TTC549 (cell line): ENCODE results near the gene PRKAR1B.

ENCODE experiments used
- FAIRE-seq: peaks from 2 replicates; lab custom pipeline; 2012; peaks lifted over from hg19 to GRCh38; lab: Jason Lieb, UNC

PRKAR1B gene

GRCh38 chr7:602341-603141, 124.5 kb downstream of the PRKAR1B start:
- no peak for FAIRE-seq

- FAIRE-seq, result no peak
Observed at GRCh38 chr7:601595-602340, 125.3 kb downstream of the PRKAR1B start.

- FAIRE-seq, result no peak
Observed at GRCh38 chr7:601036-601594, 126.0 kb downstream of the PRKAR1B start.

GRCh38 chr7:600149-601035, 126.7 kb downstream of the PRKAR1B start:
- FAIRE-seq, result no peak

GRCh38 chr7:598899-599298, 128.2 kb downstream of the PRKAR1B start:
- FAIRE-seq, result no peak

- no peak for FAIRE-seq
Observed at GRCh38 chr7:597348-598178, 129.5 kb downstream of the PRKAR1B start.

- no peak for FAIRE-seq
Observed at GRCh38 chr7:596819-597182, 130.3 kb downstream of the PRKAR1B start.

- no peak for FAIRE-seq
Observed at GRCh38 chr7:596071-596818, 130.8 kb downstream of the PRKAR1B start.

- FAIRE-seq, result no peak
Observed at GRCh38 chr7:595621-596010, 131.5 kb downstream of the PRKAR1B start.

- FAIRE-seq, result no peak
Observed at GRCh38 chr7:594920-595620, 132.0 kb downstream of the PRKAR1B start.

- no peak for FAIRE-seq
Observed at GRCh38 chr7:594212-594913, 132.7 kb downstream of the PRKAR1B start.

GRCh38 chr7:593324-594115, 133.6 kb downstream of the PRKAR1B start:
- no peak for FAIRE-seq

- FAIRE-seq, result no peak
Observed at GRCh38 chr7:591856-592628, 135.0 kb downstream of the PRKAR1B start.

GRCh38 chr7:590731-591551, 136.1 kb downstream of the PRKAR1B start:
- no peak for FAIRE-seq

- no peak for FAIRE-seq
Observed at GRCh38 chr7:589781-590575, 137.1 kb downstream of the PRKAR1B start.

GRCh38 chr7:587767-588166, 139.3 kb downstream of the PRKAR1B start:
- no peak for FAIRE-seq
